H1 (cell line): ENCODE results near the gene IRF8.

Experiments used
- CHD1 ChIP-seq: IDR thresholded peaks from 2 replicates; pipeline ENCODE4 v1.6.1; 2012; ENCODE audit warnings: low read depth, low read length, improper control_type of control experiment
- CREB1 ChIP-seq: IDR thresholded peaks from 2 replicates; pipeline ENCODE4 v1.6.1; 2012; ENCODE audit warnings: inconsistent platforms
- GABPA ChIP-seq: IDR thresholded peaks from 2 replicates; pipeline ENCODE4 v1.6.1; 2011; ENCODE audit warnings: mild to moderate bottlenecking, low read length, moderate library complexity, borderline replicate concordance; ENCODE audit not compliant: insufficient read depth
- HDAC6 ChIP-seq: IDR thresholded peaks from one replicate; pipeline ENCODE4 v1.7.1; 2012; ENCODE audit warnings: low read depth, mild to moderate bottlenecking, inconsistent platforms, low read length, moderate library complexity
- KDM5A ChIP-seq: fragments of 200-600 bp; IDR thresholded peaks from 2 replicates; pipeline ENCODE4 v1.7.1; 2012; ENCODE audit warnings: mild to moderate bottlenecking, low read length, inconsistent platforms, mixed read lengths
- MAX ChIP-seq: IDR thresholded peaks from 2 replicates; pipeline ENCODE4 v1.6.1; 2012; ENCODE audit warnings: inconsistent platforms
- POLR2A ChIP-seq, 2 experiments: IDR thresholded peaks; 1 replicate in 1 of 2; 2 replicates in 1 of 2; pipeline ENCODE4 v1.6.1; 2011; ENCODE audit warnings: low read depth in 2 of 2, low read length in 2 of 2, mild to moderate bottlenecking in 2 of 2; ENCODE audit errors: control extremely low read depth in 1 of 2
- POLR2AphosphoS5 ChIP-seq: IDR thresholded peaks from 2 replicates; pipeline ENCODE4 v1.6.1; 2011; ENCODE audit warnings: low read depth, low read length
- TF ChIP-seq, protein P1 (sequence below), 3 experiments: IDR thresholded peaks; 1 replicate in 2 of 3; 2 replicates in 1 of 3; pipeline versions ENCODE4 v1.5.1 to v1.6.1; 2011; ENCODE audit warnings: low read length in 3 of 3, mild to moderate bottlenecking in 3 of 3, inconsistent platforms in 2 of 3, low read depth in 1 of 3, moderate library complexity in 1 of 3; ENCODE audit not compliant: insufficient read depth in 1 of 3; ENCODE audit errors: control extremely low read depth in 1 of 3

DNA sequence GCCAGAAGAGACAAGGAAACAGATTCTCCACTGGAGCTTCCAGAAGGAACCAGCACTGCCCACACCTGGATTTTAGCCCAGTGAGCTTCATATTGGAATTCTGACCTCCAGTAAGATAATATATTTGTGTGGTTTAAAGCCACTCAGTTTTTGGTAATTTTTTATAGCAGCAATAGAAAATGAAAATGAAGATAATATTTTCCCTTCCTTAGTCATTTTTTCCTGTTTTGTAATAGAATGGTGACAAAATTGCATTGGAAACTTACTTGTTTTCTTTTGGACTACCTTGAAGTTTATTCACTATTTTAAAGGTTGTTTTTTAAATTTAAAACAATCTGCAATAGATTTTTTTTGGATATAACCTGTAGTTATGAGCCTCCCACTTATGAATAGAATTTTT is 29.8 kb upstream of the IRF8 start:
- TF ChIP-seq CREB1: no peak
- TF ChIP-seq, protein P1, sequence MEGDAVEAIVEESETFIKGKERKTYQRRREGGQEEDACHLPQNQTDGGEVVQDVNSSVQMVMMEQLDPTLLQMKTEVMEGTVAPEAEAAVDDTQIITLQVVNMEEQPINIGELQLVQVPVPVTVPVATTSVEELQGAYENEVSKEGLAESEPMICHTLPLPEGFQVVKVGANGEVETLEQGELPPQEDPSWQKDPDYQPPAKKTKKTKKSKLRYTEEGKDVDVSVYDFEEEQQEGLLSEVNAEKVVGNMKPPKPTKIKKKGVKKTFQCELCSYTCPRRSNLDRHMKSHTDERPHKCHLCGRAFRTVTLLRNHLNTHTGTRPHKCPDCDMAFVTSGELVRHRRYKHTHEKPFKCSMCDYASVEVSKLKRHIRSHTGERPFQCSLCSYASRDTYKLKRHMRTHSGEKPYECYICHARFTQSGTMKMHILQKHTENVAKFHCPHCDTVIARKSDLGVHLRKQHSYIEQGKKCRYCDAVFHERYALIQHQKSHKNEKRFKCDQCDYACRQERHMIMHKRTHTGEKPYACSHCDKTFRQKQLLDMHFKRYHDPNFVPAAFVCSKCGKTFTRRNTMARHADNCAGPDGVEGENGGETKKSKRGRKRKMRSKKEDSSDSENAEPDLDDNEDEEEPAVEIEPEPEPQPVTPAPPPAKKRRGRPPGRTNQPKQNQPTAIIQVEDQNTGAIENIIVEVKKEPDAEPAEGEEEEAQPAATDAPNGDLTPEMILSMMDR (IDR thresholded peaks at IDR 0.05; ENCODE audit: control extremely low read depth in 1 of 3, insufficient read depth in 1 of 3, low read depth in 1 of 3, low read length in 3 of 3): no peak
- no peak for TF ChIP-seq POLR2AphosphoS5
- no peak for TF ChIP-seq MAX
- no peak for TF ChIP-seq POLR2A (IDR thresholded peaks at IDR 0.05; ENCODE audit: control extremely low read depth in 1 of 2, low read depth in 2 of 2, low read length in 2 of 2)
- no peak for TF ChIP-seq HDAC6
- no peak for TF ChIP-seq CHD1
- no peak for TF ChIP-seq KDM5A
- no peak for TF ChIP-seq GABPA
